Smooth muscle cell (in vitro differentiated cells): ENCODE measurements around the gene NPY1R. TPM values are rescaled to one million over a fixed set of nuclear protein-coding genes. Genes with fewer than 3 reads are reported as not detected.

Experiments used
- DNase-seq: peaks from one replicate; lab custom pipeline; 2025; ENCODE audit not compliant: unreplicated experiment; lab: John Stamatoyannopoulos, UW
- H2AFZ ChIP-seq: fragments of 200-600 bp; sonication (generic); 2 replicates; pipeline ENCODE4 v1.6.0; 2016; ENCODE audit warnings: antibody characterized with exemption, low read depth, mild to moderate bottlenecking
- H3F3A ChIP-seq: fragments of 200-600 bp; sonication (generic); 2 replicates; pipeline ENCODE4 v1.6.0; 2017; ENCODE audit warnings: antibody characterized with exemption, low read depth
- H3K27ac ChIP-seq: fragments of 200-600 bp; sonication (generic); 2 replicates; pipeline ENCODE4 v1.5.1; 2016; ENCODE audit warnings: low read depth, mild to moderate bottlenecking
- H3K27me3 ChIP-seq: fragments of 200-600 bp; sonication (generic); 2 replicates; pipeline ENCODE4 v1.6.1; 2016; ENCODE audit warnings: low read depth, mild to moderate bottlenecking
- H3K36me3 ChIP-seq: fragments of 200-600 bp; sonication (generic); 2 replicates; pipeline ENCODE4 v1.5.1; 2016; ENCODE audit warnings: low read depth
- H3K4me1 ChIP-seq: fragments of 200-600 bp; sonication (generic); 2 replicates; pipeline ENCODE4 v1.5.1; 2016; ENCODE audit warnings: low read depth
- H3K4me2 ChIP-seq: fragments of 200-600 bp; sonication (generic); 2 replicates; pipeline ENCODE4 v1.6.0; 2016; ENCODE audit warnings: mild to moderate bottlenecking
- H3K4me3 ChIP-seq: fragments of 200-600 bp; sonication (generic); 2 replicates; pipeline ENCODE4 v1.5.1; 2016; ENCODE audit warnings: mild to moderate bottlenecking
- H3K79me2 ChIP-seq: fragments of 200-600 bp; sonication (generic); 2 replicates; pipeline ENCODE4 v1.6.0; 2016; ENCODE audit warnings: low read depth, mild to moderate bottlenecking
- H3K9ac ChIP-seq: fragments of 200-600 bp; sonication (generic); 2 replicates; pipeline ENCODE4 v1.6.0; 2016; ENCODE audit warnings: low read depth
- H3K9me3 ChIP-seq: fragments of 200-600 bp; sonication (generic); replicated peaks from 2 replicates; pipeline ENCODE4 v1.5.1; 2016; ENCODE audit warnings: low read depth
- H4K20me1 ChIP-seq: fragments of 200-600 bp; sonication (generic); 2 replicates; pipeline ENCODE4 v1.6.0; 2016; ENCODE audit warnings: low read depth
- WGBS: methylation state at CpG from one replicate; pipeline ENCODE4 v1.1.7; 2016; ENCODE audit warnings: low lambda C conversion rate; 5-methylcytosine and 5-hydroxymethylcytosine counted together
- polyA plus RNA-seq: library from polyadenylated mRNA; unstranded; fragments of >200 nt; fragmentation: Nextera tagmentation; extraction: Ambion mirVana; gene quantifications from 2 replicates; pipeline ENCODE4 v1.2.1, GENCODE V29; 2016
- total RNA-seq: library from RNA; depleted of rRNA; stranded (reverse); fragments of >200 nt; gene quantifications from 2 replicates; pipeline ENCODE4 v1.2.3, GENCODE V29; 2014
- TF ChIP-seq, protein P1 (sequence below): fragments of 200-600 bp; sonication (generic); IDR thresholded peaks from 2 replicates; pipeline ENCODE4 v1.5.1; 2017; ENCODE audit warnings: borderline replicate concordance, mild to moderate bottlenecking, antibody characterized with exemption; ENCODE audit not compliant: insufficient read depth, poor library complexity, severe bottlenecking

Gene NPY1R
- total and polyA plus RNA-seq, 2 experiments from 2014 or later: 18.3 to 44.9 TPM

GRCh38 chr4:163309466-163309865 lies 22.9 kb downstream of the NPY1R start:
- TF ChIP-seq, protein P1, sequence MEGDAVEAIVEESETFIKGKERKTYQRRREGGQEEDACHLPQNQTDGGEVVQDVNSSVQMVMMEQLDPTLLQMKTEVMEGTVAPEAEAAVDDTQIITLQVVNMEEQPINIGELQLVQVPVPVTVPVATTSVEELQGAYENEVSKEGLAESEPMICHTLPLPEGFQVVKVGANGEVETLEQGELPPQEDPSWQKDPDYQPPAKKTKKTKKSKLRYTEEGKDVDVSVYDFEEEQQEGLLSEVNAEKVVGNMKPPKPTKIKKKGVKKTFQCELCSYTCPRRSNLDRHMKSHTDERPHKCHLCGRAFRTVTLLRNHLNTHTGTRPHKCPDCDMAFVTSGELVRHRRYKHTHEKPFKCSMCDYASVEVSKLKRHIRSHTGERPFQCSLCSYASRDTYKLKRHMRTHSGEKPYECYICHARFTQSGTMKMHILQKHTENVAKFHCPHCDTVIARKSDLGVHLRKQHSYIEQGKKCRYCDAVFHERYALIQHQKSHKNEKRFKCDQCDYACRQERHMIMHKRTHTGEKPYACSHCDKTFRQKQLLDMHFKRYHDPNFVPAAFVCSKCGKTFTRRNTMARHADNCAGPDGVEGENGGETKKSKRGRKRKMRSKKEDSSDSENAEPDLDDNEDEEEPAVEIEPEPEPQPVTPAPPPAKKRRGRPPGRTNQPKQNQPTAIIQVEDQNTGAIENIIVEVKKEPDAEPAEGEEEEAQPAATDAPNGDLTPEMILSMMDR: no peak
- no peaks in the 10 kb centered on the region for H3K9me3 ChIP-seq
- no peaks in the 10 kb centered on the region for H3K4me1 ChIP-seq
- H3K27me3 ChIP-seq: no peaks in the 10 kb centered on the region
- H3K79me2 ChIP-seq: no peaks in the 10 kb centered on the region
- H4K20me1 ChIP-seq: no peaks in the 10 kb centered on the region
- no peak for DNase-seq
- no peak overlapping the region for H3K27ac ChIP-seq
- H3K4me2 ChIP-seq: no peak overlapping the region
- H3K9ac ChIP-seq: no peak overlapping the region
- 91% methylated on average over 1 of the region's 1 CpG for WGBS
- no peaks in the 10 kb centered on the region for H3K36me3 ChIP-seq
- no peak overlapping the region for H2AFZ ChIP-seq
- H3F3A ChIP-seq: no peaks in the 10 kb centered on the region
- H3K4me3 ChIP-seq: no peak overlapping the region

DNA sequence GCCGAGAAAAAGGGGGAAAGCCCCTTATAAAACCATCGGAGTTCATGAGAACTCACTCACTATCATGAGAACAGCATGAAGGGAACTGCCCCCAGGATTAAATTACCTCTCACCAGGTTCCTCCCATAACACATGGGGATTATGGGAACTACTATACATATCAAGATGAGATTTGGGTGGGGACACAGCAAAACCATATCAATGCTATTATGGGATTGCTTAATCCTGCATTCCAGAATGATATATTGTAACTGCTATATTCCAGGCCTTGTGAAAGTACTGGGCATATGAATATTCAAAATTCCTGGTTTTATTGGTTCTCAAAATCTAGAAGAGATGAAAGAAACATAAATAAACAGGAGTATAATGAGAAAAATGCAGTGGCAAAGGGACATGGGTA lies 29.3 kb downstream of the NPY1R start:
- Histone ChIP-seq H3F3A (no peaks in the 10 kb centered on the region), H3K9ac (no peak overlapping the region), H2AFZ (no peak overlapping the region), H3K4me1 (no peaks in the 10 kb centered on the region), H3K27ac (no peak overlapping the region), H3K79me2 (no peaks in the 10 kb centered on the region), H3K4me3 (no peak overlapping the region), H3K4me2 (no peak overlapping the region), H3K27me3 (no peaks in the 10 kb centered on the region), H4K20me1 (no peaks in the 10 kb centered on the region), H3K36me3 (no peaks in the 10 kb centered on the region), H3K9me3 (no peaks in the 10 kb centered on the region)
- TF ChIP-seq, protein P1: no peak
- WGBS: 93% methylated on average over 2 of the region's 2 CpGs
- no peak for DNase-seq

DNA sequence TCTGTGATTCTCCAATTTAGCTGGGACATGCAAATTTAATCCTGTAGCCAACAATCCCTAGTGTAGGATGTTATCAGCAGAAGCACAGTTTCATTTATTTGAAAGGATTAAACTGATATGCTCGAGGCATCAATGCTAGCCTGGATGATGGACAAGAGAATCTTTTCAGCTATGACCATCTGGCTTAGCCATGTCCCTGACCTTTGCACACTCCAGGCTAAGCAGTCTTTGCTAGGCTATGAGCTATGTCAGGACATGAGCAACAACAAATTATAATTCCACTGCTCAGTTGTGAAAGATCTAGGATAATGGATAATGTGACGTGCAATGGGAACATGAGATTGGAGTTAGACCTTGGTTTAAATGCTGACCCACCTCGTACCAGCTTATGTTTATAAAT lies 32.0 kb downstream of the NPY1R start:
- H3K4me1 ChIP-seq: no peaks in the 10 kb centered on the region
- no peak for DNase-seq
- H3K79me2 ChIP-seq: no peaks in the 10 kb centered on the region
- WGBS: 78% methylated on average over 3 of the region's 3 CpGs
- no peaks in the 10 kb centered on the region for H3K9me3 ChIP-seq
- no peak overlapping the region for H3K4me2 ChIP-seq
- H2AFZ ChIP-seq: no peak overlapping the region
- TF ChIP-seq, protein P1: no peak
- H3K4me3 ChIP-seq: no peak overlapping the region
- H4K20me1 ChIP-seq: no peaks in the 10 kb centered on the region
- no peak overlapping the region for H3K9ac ChIP-seq
- H3F3A ChIP-seq: no peaks in the 10 kb centered on the region
- H3K27ac ChIP-seq: no peak overlapping the region
- H3K36me3 ChIP-seq: no peaks in the 10 kb centered on the region
- H3K27me3 ChIP-seq: no peaks in the 10 kb centered on the region

GRCh38 chr4:163295138-163295537 lies 37.3 kb downstream of the NPY1R start:
- no peak overlapping the region for H3K9ac ChIP-seq
- no peak overlapping the region for H2AFZ ChIP-seq
- H3K4me1 ChIP-seq: no peaks in the 10 kb centered on the region
- H3K27me3 ChIP-seq: no peaks in the 10 kb centered on the region
- WGBS: 89% methylated on average over 3 of the region's 3 CpGs
- H3K79me2 ChIP-seq: no peaks in the 10 kb centered on the region
- H3F3A ChIP-seq: no peaks in the 10 kb centered on the region
- H3K4me2 ChIP-seq: no peak overlapping the region
- H4K20me1 ChIP-seq: no peaks in the 10 kb centered on the region
- TF ChIP-seq, protein P1: no peak
- H3K9me3 ChIP-seq: no peaks in the 10 kb centered on the region
- DNase-seq: no peak
- no peak overlapping the region for H3K27ac ChIP-seq
- no peaks in the 10 kb centered on the region for H3K36me3 ChIP-seq
- H3K4me3 ChIP-seq: no peak overlapping the region
